GM23338 (cell line): ENCODE measurements around the gene G3BP1. TPM values are rescaled to one million over a fixed set of nuclear protein-coding genes. Genes with fewer than 3 reads are reported as not detected.

Experiments
- ATAC-seq: fragments of 200-7000 bp; cut with Tn5 transposase; 3 replicates; pipeline ENCODE4 v1.9.1; 2020
- DNase-seq: peaks from one replicate; pipeline ENCODE4 v3.0.0-alpha.2; 2015; ENCODE audit warnings: low spot score
- H2AFZ ChIP-seq: fragments of 200-600 bp; sonication (generic); 2 replicates; pipeline ENCODE4 v1.8.0; 2016; ENCODE audit warnings: antibody characterized with exemption, mild to moderate bottlenecking, moderate library complexity
- H3F3A ChIP-seq: fragments of 200-600 bp; sonication (generic); replicated peaks from 2 replicates; pipeline ENCODE4 v1.8.0; 2017; ENCODE audit warnings: antibody characterized with exemption, mixed run types, low read depth
- H3K27ac ChIP-seq: fragments of 200-600 bp; sonication (generic); 2 replicates; pipeline ENCODE4 v1.6.1; 2016; ENCODE audit warnings: low read depth
- H3K27me3 ChIP-seq: fragments of 200-600 bp; sonication (generic); 2 replicates; pipeline ENCODE4 v1.8.0; 2016; ENCODE audit warnings: mild to moderate bottlenecking, mixed run types, moderate library complexity; ENCODE audit not compliant: insufficient read depth
- H3K36me3 ChIP-seq: fragments of 200-600 bp; sonication (generic); 2 replicates; pipeline ENCODE4 v1.8.0; 2016; ENCODE audit warnings: mild to moderate bottlenecking; ENCODE audit not compliant: insufficient read depth
- H3K4me1 ChIP-seq: fragments of 200-600 bp; sonication (generic); 2 replicates; pipeline ENCODE4 v1.8.0; 2016; ENCODE audit warnings: mild to moderate bottlenecking, moderate library complexity; ENCODE audit not compliant: insufficient read depth
- H3K4me2 ChIP-seq: fragments of 200-600 bp; sonication (generic); 2 replicates; pipeline ENCODE4 v1.7.1; 2017; ENCODE audit warnings: mixed run types
- H3K4me3 ChIP-seq: fragments of 200-600 bp; sonication (generic); 2 replicates; pipeline ENCODE4 v1.6.1; 2016; ENCODE audit warnings: mixed run types
- H3K79me2 ChIP-seq: fragments of 200-600 bp; sonication (generic); replicated peaks from 2 replicates; pipeline ENCODE4 v1.8.0; 2017; ENCODE audit warnings: mild to moderate bottlenecking; ENCODE audit not compliant: insufficient read depth
- H3K9me2 ChIP-seq: fragments of 200-600 bp; sonication (generic); 2 replicates; pipeline ENCODE4 v1.8.0; 2017; ENCODE audit not compliant: insufficient read depth
- H4K20me1 ChIP-seq: fragments of 200-600 bp; sonication (generic); replicated peaks from 2 replicates; pipeline ENCODE4 v1.8.0; 2017; ENCODE audit warnings: mild to moderate bottlenecking; ENCODE audit not compliant: insufficient read depth
- H3K27ac Mint-ChIP-seq: 2 replicates; pipeline ENCODE4 v1.8.0; 2020; ENCODE audit warnings: inconsistent platforms, mild to moderate bottlenecking, moderate library complexity, mixed read lengths
- H3K27me3 Mint-ChIP-seq: 3 replicates; pipeline ENCODE4 v1.8.0; 2022; ENCODE audit warnings: low read depth, mild to moderate bottlenecking, moderate library complexity, mixed read lengths, inconsistent platforms; ENCODE audit not compliant: insufficient read depth, poor library complexity
- H3K36me3 Mint-ChIP-seq: 3 replicates; pipeline ENCODE4 v1.8.0; 2021; ENCODE audit warnings: low read depth, mild to moderate bottlenecking, inconsistent platforms, moderate library complexity, mixed read lengths
- H3K4me1 Mint-ChIP-seq: 3 replicates; pipeline ENCODE4 v1.8.0; 2020; ENCODE audit warnings: mild to moderate bottlenecking, inconsistent platforms, mixed read lengths
- H3K4me3 Mint-ChIP-seq: 3 replicates; pipeline ENCODE4 v1.8.0; 2021; ENCODE audit warnings: moderate library complexity, mild to moderate bottlenecking, inconsistent platforms, mixed read lengths
- H3K9me3 Mint-ChIP-seq: 3 replicates; pipeline ENCODE4 v1.8.0; 2020; ENCODE audit warnings: moderate library complexity, mild to moderate bottlenecking, inconsistent platforms, mixed read lengths
- CTCF ChIP-seq, 2 experiments: fragments of 200-600 bp in 1 of 2; sonication (generic) in 1 of 2; conservative IDR thresholded peaks; 2 replicates each; pipeline versions ENCODE4 v1.5.1 to v1.6.1; 2016 to 2017; ENCODE audit warnings: antibody characterized with exemption in 2 of 2, low read depth in 2 of 2, mild to moderate bottlenecking in 2 of 2, moderate library complexity in 1 of 2
- EZH2 ChIP-seq: fragments of 200-600 bp; sonication (generic); IDR thresholded peaks from one replicate; pipeline ENCODE4 v1.8.0; 2017; ENCODE audit warnings: antibody characterized with exemption, mild to moderate bottlenecking, low read depth; ENCODE audit not compliant: unreplicated experiment
- EZH2phosphoT487 ChIP-seq: fragments of 200-600 bp; sonication (generic); IDR thresholded peaks from one replicate; pipeline ENCODE4 v1.8.1; 2018; ENCODE audit warnings: antibody characterized with exemption; ENCODE audit not compliant: unreplicated experiment
- JUNB ChIP-seq: IDR thresholded peaks from one replicate; pipeline ENCODE4 v1.6.1; 2016; ENCODE audit warnings: antibody characterized with exemption; ENCODE audit not compliant: unreplicated experiment
- NANOG ChIP-seq: IDR thresholded peaks from 2 replicates; pipeline ENCODE4 v1.6.1; 2016; ENCODE audit warnings: antibody characterized with exemption, borderline replicate concordance
- POLR2AphosphoS5 ChIP-seq: IDR thresholded peaks from 2 replicates; pipeline ENCODE4 v1.6.1; 2016; ENCODE audit warnings: antibody characterized with exemption, low read depth
- REST ChIP-seq: IDR thresholded peaks from one replicate; pipeline ENCODE4 v1.6.1; 2018; ENCODE audit warnings: antibody characterized with exemption; ENCODE audit not compliant: unreplicated experiment
- STAT1 ChIP-seq: IDR thresholded peaks from one replicate; pipeline ENCODE4 v1.6.1; 2016; ENCODE audit warnings: antibody characterized with exemption; ENCODE audit not compliant: unreplicated experiment
- ZNF331 ChIP-seq: fragments of 250-450 bp; sonication (Bioruptor Pico); IDR thresholded peaks from 2 replicates; pipeline ENCODE4 v1.5.0; 2020; ENCODE audit warnings: low read depth, mild to moderate bottlenecking, moderate library complexity
- polyA plus RNA-seq: library from polyadenylated mRNA; unstranded; fragments of >200 nt; fragmentation: Nextera tagmentation; extraction: Ambion mirVana; gene quantifications from 2 replicates; pipeline ENCODE4 v1.2.1, GENCODE V29; 2016
- total RNA-seq: library from RNA; depleted of rRNA; stranded (reverse); fragments of >200 nt; shearing (Covaris generic); gene quantifications from 2 replicates; pipeline ENCODE4 v1.2.3, GENCODE V29; 2014

Gene G3BP1
- total and polyA plus RNA-seq, 2 experiments from 2014 or later = 183 to 323 TPM

GRCh38 chr5:151742870-151743294 is 28.9 kb upstream of the G3BP1 start:
- Histone ChIP-seq H3K36me3 (no peaks in the 10 kb centered on the region), H3F3A (no peaks in the 10 kb centered on the region), H4K20me1 (no peaks in the 10 kb centered on the region), H3K9me2 (no peaks in the 10 kb centered on the region), H3K27ac (no peak overlapping the region), H3K4me1 (peaks cover 10% of the 10 kb centered on the region), H3K4me2 (no peak overlapping the region), H3K27me3 (no peaks in the 10 kb centered on the region), H3K4me3 (no peak overlapping the region), H3K79me2 (no peaks in the 10 kb centered on the region), H2AFZ (no peak overlapping the region)
- Mint-ChIP-seq H3K27ac (no peak overlapping the region), H3K4me1 (peaks cover 18% of the 10 kb centered on the region), H3K4me3 (no peak overlapping the region), H3K27me3 (peaks cover 13% of the 10 kb centered on the region), H3K36me3 (peaks cover 4% of the 10 kb centered on the region; the same call in 2 of the 3 replicates), H3K9me3 (no peaks in the 10 kb centered on the region)
- ATAC-seq (peak; percentile 51), DNase-seq (peak; percentile 89)
- no peak for TF ChIP-seq NANOG
- no peak for TF ChIP-seq POLR2AphosphoS5
- no peak for TF ChIP-seq EZH2phosphoT487
- peak; percentile 80 to 93 for TF ChIP-seq CTCF (conservative IDR thresholded peaks at IDR 0.05; ENCODE audit: low read depth in 2 of 2)
- TF ChIP-seq STAT1 = no peak
- TF ChIP-seq REST = no peak
- TF ChIP-seq ZNF331 (CRISPR knock-in tag) = no peak

- H3K9me2 ChIP-seq = no peaks in the 10 kb centered on the region
- H3F3A ChIP-seq = no peaks in the 10 kb centered on the region
- no peaks in the 10 kb centered on the region for H3K9me3 Mint-ChIP-seq
- H3K27me3 Mint-ChIP-seq = peaks cover 13% of the 10 kb centered on the region
- no peak overlapping the region for H3K4me2 ChIP-seq
- no peak overlapping the region for H3K4me3 Mint-ChIP-seq
- no peaks in the 10 kb centered on the region for H3K36me3 ChIP-seq
- H3K36me3 Mint-ChIP-seq = peaks cover 4% of the 10 kb centered on the region; the same call in 2 of the 3 replicates
- peaks cover 18% of the 10 kb centered on the region for H3K4me1 Mint-ChIP-seq
- no peak overlapping the region for H3K27ac ChIP-seq
- H3K79me2 ChIP-seq = no peaks in the 10 kb centered on the region
- no peaks in the 10 kb centered on the region for H3K27me3 ChIP-seq
- no peaks in the 10 kb centered on the region for H4K20me1 ChIP-seq
- H2AFZ ChIP-seq = no peak overlapping the region
- no peak overlapping the region for H3K27ac Mint-ChIP-seq
- peaks cover 10% of the 10 kb centered on the region for H3K4me1 ChIP-seq
- no peak for ATAC-seq
- no peak for DNase-seq
- H3K4me3 ChIP-seq = no peak overlapping the region
- TF ChIP-seq EZH2phosphoT487 (no peak), NANOG (no peak), JUNB (no peak), REST (no peak), STAT1 (no peak), EZH2 (no peak)
Observed at GRCh38 chr5:151743530-151743929, 28.2 kb upstream of the G3BP1 start.
